Loucy (cell line): Measurements from ENCODE around the gene TPST2.

ENCODE experiments used
- CTCF ChIP-seq: fragments of 200-600 bp; sonication (generic); conservative IDR thresholded peaks from 2 replicates; pipeline ENCODE4 v1.5.1; 2014; ENCODE audit warnings: mild to moderate bottlenecking, antibody characterized with exemption, low read length
- EZH2phosphoT487 ChIP-seq: fragments of 200-600 bp; IDR thresholded peaks from 2 replicates; pipeline ENCODE4 v1.6.1; 2018; ENCODE audit warnings: antibody characterized with exemption, mild to moderate bottlenecking, moderate library complexity, borderline replicate concordance

DNA sequence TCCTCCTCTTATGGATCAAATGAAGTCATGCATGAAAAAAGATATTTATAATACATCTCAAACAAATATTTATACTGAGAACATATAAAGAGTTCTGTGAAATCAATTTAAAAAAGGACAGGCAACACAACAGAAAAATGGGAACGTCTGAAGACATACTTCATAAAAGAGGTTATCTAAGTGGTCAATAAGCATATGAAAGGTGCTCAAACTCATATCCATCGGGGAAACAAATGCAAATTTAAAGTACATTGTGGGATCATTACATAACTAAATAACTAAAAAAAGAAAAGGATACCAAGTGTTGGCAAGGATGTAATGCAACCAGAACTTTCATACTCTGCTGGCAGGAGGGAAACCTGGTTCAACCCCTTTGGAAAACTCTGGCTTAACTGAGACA is 22.3 kb downstream of the TPST2 start:
- TF ChIP-seq CTCF, result no peak
- no peak for TF ChIP-seq EZH2phosphoT487
